ENCODE results near the gene KIF26A. TPM values are rescaled to one million over a fixed set of nuclear protein-coding genes. Genes with fewer than 3 reads are reported as not detected.

Gene KIF26A
- total and polyA plus RNA-seq, 2 of the 13 experiments (the other 11 are each of a cell fraction or from before 2014, with no cell fraction given), result not detected

DNA sequence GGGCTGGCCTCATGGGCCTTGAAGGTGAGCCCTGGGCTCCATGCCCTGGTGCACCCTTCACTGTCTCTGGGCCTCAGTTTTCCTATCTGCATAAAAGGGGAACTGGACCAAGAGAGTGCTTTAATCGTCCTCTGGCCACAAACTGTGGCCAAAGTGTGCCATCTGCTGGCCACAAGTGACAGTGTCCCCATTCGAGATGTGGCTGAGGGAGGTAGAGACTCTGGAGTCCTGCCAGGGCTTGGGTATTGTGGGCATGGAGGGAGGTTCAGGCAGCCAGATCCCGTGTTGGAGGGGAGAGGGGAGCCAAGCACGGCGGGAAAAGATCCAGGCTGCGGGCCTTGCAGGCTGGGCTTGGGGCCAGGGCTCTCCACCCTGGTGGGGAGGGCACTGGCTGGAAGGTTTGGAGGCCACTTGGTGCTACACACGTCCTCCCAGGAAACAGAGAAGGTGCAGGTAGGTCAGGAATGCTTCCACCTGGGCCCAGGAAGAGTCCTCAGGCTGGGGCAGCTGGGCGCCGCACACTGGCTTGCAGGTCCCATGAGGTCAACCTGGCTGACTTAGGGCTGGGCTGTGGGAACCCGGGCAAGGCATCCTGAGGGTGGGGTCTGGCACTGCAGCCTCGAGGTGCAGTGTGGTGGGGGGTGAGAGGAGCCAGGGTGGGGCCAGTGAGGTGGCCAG lies 7.3 kb upstream of the KIF26A start (continued):
- TF ChIP-seq, protein P1, sequence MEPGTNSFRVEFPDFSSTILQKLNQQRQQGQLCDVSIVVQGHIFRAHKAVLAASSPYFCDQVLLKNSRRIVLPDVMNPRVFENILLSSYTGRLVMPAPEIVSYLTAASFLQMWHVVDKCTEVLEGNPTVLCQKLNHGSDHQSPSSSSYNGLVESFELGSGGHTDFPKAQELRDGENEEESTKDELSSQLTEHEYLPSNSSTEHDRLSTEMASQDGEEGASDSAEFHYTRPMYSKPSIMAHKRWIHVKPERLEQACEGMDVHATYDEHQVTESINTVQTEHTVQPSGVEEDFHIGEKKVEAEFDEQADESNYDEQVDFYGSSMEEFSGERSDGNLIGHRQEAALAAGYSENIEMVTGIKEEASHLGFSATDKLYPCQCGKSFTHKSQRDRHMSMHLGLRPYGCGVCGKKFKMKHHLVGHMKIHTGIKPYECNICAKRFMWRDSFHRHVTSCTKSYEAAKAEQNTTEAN (CRISPR knock-in tag; conservative IDR thresholded peaks at IDR 0.05), result no peak
- TF ChIP-seq RAD21 (CRISPR knock-in tag; IDR thresholded peaks at IDR 0.05), result peak; percentile 24; the same call in 1 of the 2 replicates
- TF ChIP-seq RORA (CRISPR knock-in tag; IDR thresholded peaks at IDR 0.05), result no peak
- TF ChIP-seq, protein P2, sequence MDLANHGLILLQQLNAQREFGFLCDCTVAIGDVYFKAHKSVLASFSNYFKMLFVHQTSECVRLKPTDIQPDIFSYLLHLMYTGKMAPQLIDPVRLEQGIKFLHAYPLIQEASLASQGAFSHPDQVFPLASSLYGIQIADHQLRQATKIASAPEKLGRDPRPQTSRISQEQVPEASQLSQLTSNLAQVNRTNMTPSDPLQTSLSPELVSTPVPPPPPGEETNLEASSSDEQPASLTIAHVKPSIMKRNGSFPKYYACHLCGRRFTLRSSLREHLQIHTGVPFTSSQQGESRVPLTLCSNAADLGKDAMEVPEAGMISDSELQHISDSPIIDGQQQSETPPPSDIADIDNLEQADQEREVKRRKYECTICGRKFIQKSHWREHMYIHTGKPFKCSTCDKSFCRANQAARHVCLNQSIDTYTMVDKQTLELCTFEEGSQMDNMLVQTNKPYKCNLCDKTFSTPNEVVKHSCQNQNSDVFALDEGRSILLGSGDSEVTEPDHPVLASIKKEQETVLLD (CRISPR knock-in tag; IDR thresholded peaks at IDR 0.05; ENCODE audit: low read depth), result no peak
- TF ChIP-seq GLI4 (CRISPR knock-in tag; IDR thresholded peaks at IDR 0.05; ENCODE audit: borderline replicate concordance), result no peak
- no peak for TF ChIP-seq ZNF549 (CRISPR knock-in tag; IDR thresholded peaks at IDR 0.05)
- no peak for TF ChIP-seq CBX1 (IDR thresholded peaks at IDR 0.05; ENCODE audit: low read depth)
- no peak for TF ChIP-seq ZFP36L1 (CRISPR knock-in tag; IDR thresholded peaks at IDR 0.05)
- TF ChIP-seq ZNF772 (CRISPR knock-in tag; IDR thresholded peaks at IDR 0.05), result no peak
- peak; percentile 65 for TF ChIP-seq ZNF629 (CRISPR knock-in tag; conservative IDR thresholded peaks at IDR 0.05)
- no peak for TF ChIP-seq ZFP36L2 (CRISPR knock-in tag; IDR thresholded peaks at IDR 0.05)
- no peak for TF ChIP-seq TMF1 (CRISPR knock-in tag; IDR thresholded peaks at IDR 0.05; ENCODE audit: low read depth)
- TF ChIP-seq TOE1 (CRISPR knock-in tag; IDR thresholded peaks at IDR 0.05), result no peak
- TF ChIP-seq NR2F2 (IDR thresholded peaks at IDR 0.05; ENCODE audit: borderline replicate concordance, low read depth), result no peak
- TF ChIP-seq, protein P3, sequence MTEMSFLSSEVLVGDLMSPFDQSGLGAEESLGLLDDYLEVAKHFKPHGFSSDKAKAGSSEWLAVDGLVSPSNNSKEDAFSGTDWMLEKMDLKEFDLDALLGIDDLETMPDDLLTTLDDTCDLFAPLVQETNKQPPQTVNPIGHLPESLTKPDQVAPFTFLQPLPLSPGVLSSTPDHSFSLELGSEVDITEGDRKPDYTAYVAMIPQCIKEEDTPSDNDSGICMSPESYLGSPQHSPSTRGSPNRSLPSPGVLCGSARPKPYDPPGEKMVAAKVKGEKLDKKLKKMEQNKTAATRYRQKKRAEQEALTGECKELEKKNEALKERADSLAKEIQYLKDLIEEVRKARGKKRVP (CRISPR knock-in tag; IDR thresholded peaks at IDR 0.05), result no peak
- no peak for TF ChIP-seq NCOA5 (CRISPR knock-in tag; IDR thresholded peaks at IDR 0.05)
- TF ChIP-seq, protein P4, sequence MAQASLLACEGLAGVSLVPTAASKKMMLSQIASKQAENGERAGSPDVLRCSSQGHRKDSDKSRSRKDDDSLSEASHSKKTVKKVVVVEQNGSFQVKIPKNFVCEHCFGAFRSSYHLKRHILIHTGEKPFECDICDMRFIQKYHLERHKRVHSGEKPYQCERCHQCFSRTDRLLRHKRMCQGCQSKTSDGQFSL (CRISPR knock-in tag; IDR thresholded peaks at IDR 0.05), result no peak

Measured in HepG2 (cell line).